ENCODE measurements around the gene RPS10. TPM values are rescaled to one million over a fixed set of nuclear protein-coding genes. Genes with fewer than 3 reads are reported as not detected.

Gene RPS10
- total RNA-seq, 1 donor from 2014 or later, result 2,671 TPM

DNA sequence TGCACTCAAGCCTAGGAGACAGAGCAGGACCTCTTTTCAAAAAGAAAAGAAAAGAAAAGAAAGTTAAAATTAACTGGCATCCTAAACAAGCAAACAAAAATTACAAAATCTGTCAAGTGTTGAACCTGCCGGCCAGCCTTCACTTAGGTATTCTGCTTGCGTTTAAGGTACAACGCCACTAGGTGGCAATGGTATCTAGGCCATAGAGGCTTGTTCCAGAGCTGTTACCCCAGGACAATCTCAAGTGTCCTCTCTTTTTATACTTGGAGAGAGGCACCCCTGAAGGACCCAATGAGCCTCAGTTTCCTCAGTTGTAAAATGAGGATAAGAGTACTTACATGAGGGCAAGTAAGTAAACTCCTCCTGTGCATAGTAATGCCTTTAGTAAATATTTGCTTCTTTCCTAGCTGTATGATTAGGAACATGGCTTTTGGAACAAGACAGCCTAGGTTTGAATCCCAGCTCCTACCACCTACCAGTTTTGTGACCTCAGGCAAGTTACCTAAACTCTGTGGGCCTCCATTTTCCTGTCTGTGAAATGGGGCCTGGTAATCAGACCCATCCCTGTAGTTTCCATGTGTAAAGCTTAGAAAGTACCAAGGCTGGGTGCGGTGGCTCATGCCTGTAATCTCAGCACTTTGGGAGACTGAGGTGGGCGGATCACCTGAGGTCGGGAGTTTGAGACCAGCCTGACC, 34.2 kb upstream of the RPS10 start:
- no peaks in the 10 kb centered on the region for H3K4me1 ChIP-seq
- H3K27me3 ChIP-seq, result no peaks in the 10 kb centered on the region
- intact Hi-C loops (cut with DNase I), result no loop called here
- no peak for DNase-seq (ENCODE audit: extremely low spot score in 2 of 2)
- TF ChIP-seq, protein P1, sequence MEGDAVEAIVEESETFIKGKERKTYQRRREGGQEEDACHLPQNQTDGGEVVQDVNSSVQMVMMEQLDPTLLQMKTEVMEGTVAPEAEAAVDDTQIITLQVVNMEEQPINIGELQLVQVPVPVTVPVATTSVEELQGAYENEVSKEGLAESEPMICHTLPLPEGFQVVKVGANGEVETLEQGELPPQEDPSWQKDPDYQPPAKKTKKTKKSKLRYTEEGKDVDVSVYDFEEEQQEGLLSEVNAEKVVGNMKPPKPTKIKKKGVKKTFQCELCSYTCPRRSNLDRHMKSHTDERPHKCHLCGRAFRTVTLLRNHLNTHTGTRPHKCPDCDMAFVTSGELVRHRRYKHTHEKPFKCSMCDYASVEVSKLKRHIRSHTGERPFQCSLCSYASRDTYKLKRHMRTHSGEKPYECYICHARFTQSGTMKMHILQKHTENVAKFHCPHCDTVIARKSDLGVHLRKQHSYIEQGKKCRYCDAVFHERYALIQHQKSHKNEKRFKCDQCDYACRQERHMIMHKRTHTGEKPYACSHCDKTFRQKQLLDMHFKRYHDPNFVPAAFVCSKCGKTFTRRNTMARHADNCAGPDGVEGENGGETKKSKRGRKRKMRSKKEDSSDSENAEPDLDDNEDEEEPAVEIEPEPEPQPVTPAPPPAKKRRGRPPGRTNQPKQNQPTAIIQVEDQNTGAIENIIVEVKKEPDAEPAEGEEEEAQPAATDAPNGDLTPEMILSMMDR (IDR thresholded peaks at IDR 0.05), result peak; percentile 33 to 42 (median 34)
- no peak for TF ChIP-seq POLR2A (IDR thresholded peaks at IDR 0.05)
- H3K4me3 ChIP-seq, result no peak overlapping the region
- H3K27ac ChIP-seq, result no peak overlapping the region
- H3K9me3 ChIP-seq, result no peaks in the 10 kb centered on the region
- no peaks in the 10 kb centered on the region for H3K36me3 ChIP-seq

DNA sequence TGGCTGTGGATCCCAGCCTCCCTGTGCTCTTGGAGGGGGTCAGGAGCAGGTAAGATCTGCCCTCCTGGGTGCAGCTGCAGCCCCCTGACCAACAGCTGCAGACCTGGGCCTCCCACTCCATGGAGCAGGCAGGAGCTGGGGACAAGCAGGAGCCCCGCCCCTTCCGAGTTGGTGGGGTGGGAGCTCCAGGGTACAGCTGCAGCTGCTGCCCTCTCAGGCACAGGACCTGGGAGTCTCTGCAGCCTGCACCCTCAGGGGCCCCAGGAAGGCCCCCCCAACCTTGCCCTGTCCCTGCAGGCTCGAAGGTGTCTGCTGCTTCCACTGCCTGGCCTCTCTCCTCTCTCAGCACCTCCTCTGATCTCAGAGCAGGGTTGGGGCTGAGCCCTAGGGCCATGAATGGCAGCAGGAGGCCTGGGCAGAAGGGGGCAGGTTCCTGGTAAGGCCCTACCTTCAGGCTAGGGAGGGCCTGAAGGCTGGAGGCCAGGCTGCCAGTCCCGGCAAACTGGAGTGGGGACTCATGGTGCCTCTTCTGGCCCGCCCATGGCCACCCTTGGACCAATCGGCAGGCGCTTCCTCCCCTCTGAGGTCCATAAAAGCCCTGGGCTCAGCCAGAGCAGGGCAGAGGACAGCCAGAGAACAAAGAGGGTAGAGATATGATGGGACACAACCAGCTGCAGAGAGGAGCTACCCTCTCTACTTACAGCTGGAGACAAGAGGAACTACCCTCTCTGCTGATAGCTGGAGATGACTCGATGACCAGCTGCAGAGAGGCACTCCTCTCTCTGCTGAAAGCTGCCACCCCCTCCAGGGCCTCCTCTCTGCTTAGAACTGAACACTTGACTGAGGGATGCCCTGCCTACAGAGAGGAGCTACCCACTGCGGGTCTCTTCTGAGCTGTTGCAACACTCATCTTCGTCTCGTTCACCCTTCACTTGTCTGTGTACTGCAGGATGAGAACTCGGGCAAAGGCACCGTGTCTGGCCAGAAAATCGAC, 32.2 kb upstream of the RPS10 start:
- TF ChIP-seq, protein P1 (IDR thresholded peaks at IDR 0.05), result no peak
- TF ChIP-seq POLR2AphosphoS5 (IDR thresholded peaks at IDR 0.05; ENCODE audit: insufficient read depth in 1 of 2, low read depth in 1 of 2) (no peak), POLR2A (IDR thresholded peaks at IDR 0.05) (no peak)
- intact Hi-C loops (cut with DNase I), result no loop called here
- no peaks in the 10 kb centered on the region for H3K4me1 ChIP-seq
- no peak overlapping the region for H3K27ac ChIP-seq
- no peaks in the 10 kb centered on the region for H3K36me3 ChIP-seq
- H3K27me3 ChIP-seq, result no peaks in the 10 kb centered on the region
- no peaks in the 10 kb centered on the region for H3K9me3 ChIP-seq
- DNase-seq (ENCODE audit: extremely low spot score in 2 of 2), result no peak
- no peak overlapping the region for H3K4me3 ChIP-seq

- intact Hi-C loops (cut with DNase I), result no loop called here
- Histone ChIP-seq H3K4me1 (no peaks in the 10 kb centered on the region), H3K27ac (no peak overlapping the region), H3K9me3 (no peaks in the 10 kb centered on the region), H3K36me3 (no peaks in the 10 kb centered on the region), H3K4me3 (no peak overlapping the region), H3K27me3 (no peaks in the 10 kb centered on the region)
- TF ChIP-seq POLR2AphosphoS5 (IDR thresholded peaks at IDR 0.05; ENCODE audit: insufficient read depth in 1 of 2, low read depth in 1 of 2), result no peak
- TF ChIP-seq, protein P1 (IDR thresholded peaks at IDR 0.05), result no peak
- no peak for TF ChIP-seq POLR2A (IDR thresholded peaks at IDR 0.05)
- no peak for DNase-seq (ENCODE audit: extremely low spot score in 2 of 2)
These were observed 31.5 kb upstream of the RPS10 start for GRCh38 chr6:34457382-34457741.

DNA sequence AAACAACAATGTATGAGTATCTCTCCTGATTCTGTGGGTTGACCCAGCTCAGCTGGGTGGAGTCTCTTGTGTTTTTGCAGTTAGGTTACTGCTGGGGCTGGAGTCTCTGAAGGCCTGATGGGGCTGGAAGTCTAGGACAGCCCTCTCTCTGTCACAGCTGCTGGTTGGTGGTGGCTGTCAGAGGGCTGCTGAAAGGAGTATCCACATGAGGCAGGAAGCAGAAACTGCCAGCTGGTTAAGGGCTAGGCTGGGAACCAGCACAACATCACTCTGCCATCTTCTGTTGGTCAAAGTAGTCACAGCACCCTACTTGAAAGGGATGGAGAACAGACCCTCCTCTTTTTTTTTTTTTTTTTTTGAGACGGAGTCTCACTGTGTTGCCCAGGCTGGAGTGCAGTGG, 30.0 kb upstream of the RPS10 start:
- Histone ChIP-seq H3K27ac (no peak overlapping the region), H3K4me3 (no peak overlapping the region), H3K36me3 (no peaks in the 10 kb centered on the region), H3K9me3 (no peaks in the 10 kb centered on the region), H3K27me3 (no peaks in the 10 kb centered on the region), H3K4me1 (no peaks in the 10 kb centered on the region)
- no peak for DNase-seq (ENCODE audit: extremely low spot score in 2 of 2)
- TF ChIP-seq POLR2A (IDR thresholded peaks at IDR 0.05) (no peak), POLR2AphosphoS5 (IDR thresholded peaks at IDR 0.05; ENCODE audit: insufficient read depth in 1 of 2, low read depth in 1 of 2) (no peak)
- TF ChIP-seq, protein P1 (IDR thresholded peaks at IDR 0.05), result no peak
- intact Hi-C loops (cut with DNase I), result no loop called here

- no peaks in the 10 kb centered on the region for H3K9me3 ChIP-seq
- H3K4me3 ChIP-seq, result no peak overlapping the region
- no peaks in the 10 kb centered on the region for H3K27me3 ChIP-seq
- no peaks in the 10 kb centered on the region for H3K36me3 ChIP-seq
- no peak for DNase-seq (ENCODE audit: extremely low spot score in 2 of 2)
- H3K27ac ChIP-seq, result no peak overlapping the region
- intact Hi-C loops (cut with DNase I), result no loop called here
- H3K4me1 ChIP-seq, result no peaks in the 10 kb centered on the region
- TF ChIP-seq POLR2A (IDR thresholded peaks at IDR 0.05) (no peak), POLR2AphosphoS5 (IDR thresholded peaks at IDR 0.05; ENCODE audit: insufficient read depth in 1 of 2, low read depth in 1 of 2) (no peak)
- TF ChIP-seq, protein P1 (IDR thresholded peaks at IDR 0.05), result no peak
These were observed 25.3 kb upstream of the RPS10 start for GRCh38 chr6:34451192-34451591.

All from vagina (tissue), 2 donors.